LHCN-M2 (cell line): Measurements from ENCODE around the gene ATP5MC2. TPM values are rescaled to one million over a fixed set of nuclear protein-coding genes. Genes with fewer than 3 reads are reported as not detected.
"Not testable (repeated sequence)": the region's sequence is repeated elsewhere in the genome, so short reads cannot be mapped to it uniquely, and the experiment has no call there.

Experiments
- DNase-seq: peaks from one replicate; pipeline ENCODE4 v3.0.0-alpha.2; 2012; ENCODE audit warnings: low read depth
- total RNA-seq: library from RNA; depleted of rRNA; stranded (reverse); fragments of >200 nt; gene quantifications from 2 replicates; pipeline ENCODE4 v1.2.3, GENCODE V29; 2014

The ATP5MC2 gene
- total RNA-seq, 1 experiment from 2014 or later, result 412 TPM

- DNase-seq, result no peak
These were observed 22.3 kb downstream of the ATP5MC2 start for GRCh38 chr12:53653595-53653994.

- DNase-seq, result no peak
These were observed 23.5 kb downstream of the ATP5MC2 start for GRCh38 chr12:53652366-53652765.

GRCh38 chr12:53651737-53652136, 24.1 kb downstream of the ATP5MC2 start:
- DNase-seq, result peak; percentile 28

GRCh38 chr12:53646300-53646699, 29.6 kb downstream of the ATP5MC2 start:
- DNase-seq, result not testable (repeated sequence)

GRCh38 chr12:53645165-53645564, 30.7 kb downstream of the ATP5MC2 start:
- no peak for DNase-seq

DNA sequence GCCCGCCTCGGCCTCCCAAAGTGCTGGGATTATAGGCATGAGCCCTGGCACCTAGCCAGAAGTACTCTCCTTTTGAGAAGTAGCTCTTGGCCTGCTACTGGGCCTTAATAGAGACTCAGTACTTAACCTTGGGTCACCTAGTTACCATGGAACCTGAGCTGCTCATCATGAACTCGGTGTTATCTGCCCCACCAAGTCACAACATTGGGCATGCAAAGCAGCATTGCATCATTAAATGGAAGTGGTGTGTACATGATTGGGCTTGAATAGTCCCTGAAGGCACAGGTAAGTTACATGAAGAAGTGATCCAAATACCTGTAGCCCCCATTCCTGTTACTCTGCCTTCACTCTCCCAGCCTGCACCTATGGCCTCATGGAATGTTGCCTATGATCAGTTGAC, 31.8 kb downstream of the ATP5MC2 start:
- DNase-seq, result no peak

- DNase-seq, result no peak
These were observed 32.5 kb downstream of the ATP5MC2 start for GRCh38 chr12:53643232-53643979.

GRCh38 chr12:53638057-53638456, 37.8 kb downstream of the ATP5MC2 start:
- no peak for DNase-seq

DNA sequence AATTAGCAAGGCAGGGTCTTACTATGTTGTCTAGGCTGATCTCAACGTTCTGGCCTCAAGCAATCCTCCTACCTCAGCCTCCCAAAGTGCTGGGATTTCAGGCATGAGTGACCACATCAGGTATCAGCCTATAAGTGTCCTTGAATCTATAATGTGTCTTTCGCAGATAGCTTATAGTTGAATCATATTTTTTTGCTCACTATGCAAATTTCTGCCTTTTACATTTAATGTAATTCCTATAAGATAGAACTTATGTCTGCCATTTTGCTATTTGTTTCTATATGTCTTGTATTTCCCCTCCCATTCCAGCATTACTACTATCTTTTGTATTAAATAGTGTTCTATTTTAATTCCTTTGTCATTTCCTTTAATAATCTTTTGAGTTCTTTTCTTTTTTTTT, 39.2 kb downstream of the ATP5MC2 start:
- no peak for DNase-seq

- not testable (repeated sequence) for DNase-seq
These were observed 40.2 kb downstream of the ATP5MC2 start for GRCh38 chr12:53635708-53636107.

DNA sequence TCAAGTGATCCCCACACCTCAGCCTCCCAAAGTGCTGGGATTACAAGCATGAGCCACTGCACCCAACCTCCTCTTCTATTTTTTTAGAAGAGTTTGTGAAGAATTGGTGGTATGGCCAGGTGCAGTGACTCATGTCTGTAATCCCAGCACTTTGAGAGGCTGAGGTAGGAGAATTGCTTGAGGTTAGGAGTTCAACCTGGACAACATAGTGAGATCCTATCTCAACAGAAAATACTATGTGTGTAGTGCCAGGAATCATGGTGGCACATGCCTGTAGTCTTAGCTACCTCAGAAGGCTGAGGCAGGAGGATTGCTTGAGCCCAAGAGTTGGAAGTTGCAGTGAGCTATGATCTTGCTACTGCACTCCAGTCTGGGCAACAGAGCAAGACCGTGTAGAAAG, 44.2 kb downstream of the ATP5MC2 start:
- DNase-seq, result no peak

DNA sequence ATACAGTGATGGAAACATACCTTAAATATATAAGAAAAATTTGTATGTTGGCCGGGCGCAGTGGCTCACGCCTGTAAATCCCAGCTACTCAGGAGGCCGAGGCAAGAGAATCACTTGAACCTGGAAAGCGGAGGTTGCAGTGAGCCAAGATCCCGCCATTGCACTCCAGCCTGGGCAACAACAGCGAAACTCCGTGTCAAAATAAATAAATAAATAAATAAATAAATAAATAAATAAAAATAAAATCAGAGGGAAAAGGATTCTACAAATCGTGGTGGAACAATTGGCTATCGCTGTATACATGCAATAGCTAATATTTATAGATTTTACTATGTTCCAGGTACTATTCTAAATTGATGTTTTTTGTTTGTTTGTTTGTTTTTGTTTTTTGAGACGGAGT, 48.0 kb downstream of the ATP5MC2 start:
- no peak for DNase-seq

GRCh38 chr12:53626702-53627169, 49.1 kb downstream of the ATP5MC2 start:
- DNase-seq, result no peak

- peak; percentile 97 for DNase-seq
These were observed 49.8 kb downstream of the ATP5MC2 start, which contains the start of gene ATF7 for GRCh38 chr12:53625946-53626701. ATF7 (minus strand) TSS chr12:53626382; CDS start chr12:53601000, 25,382 bp downstream.

- no peak for DNase-seq
These were observed 50.4 kb downstream of the ATP5MC2 start for GRCh38 chr12:53625373-53625945.

- no peak for DNase-seq
These were observed 50.9 kb downstream of the ATP5MC2 start for GRCh38 chr12:53624956-53625355.

DNA sequence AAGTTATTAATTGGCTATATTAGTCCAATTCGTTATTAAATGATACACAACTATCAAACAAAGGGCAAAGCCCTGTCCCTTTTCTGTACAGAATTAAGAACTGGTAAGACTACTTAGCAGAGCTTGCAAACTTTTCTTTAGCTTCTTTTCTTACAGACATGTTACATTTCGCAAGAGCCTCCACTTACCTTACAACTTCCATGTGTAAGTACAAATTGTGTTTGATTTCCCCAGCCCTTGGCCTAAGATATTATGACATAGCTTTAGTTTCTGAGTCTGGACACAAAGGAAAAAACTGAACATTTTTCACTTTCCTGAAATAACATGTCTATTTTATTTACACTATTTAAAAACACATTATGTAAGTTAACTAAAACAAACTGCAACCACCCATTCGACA, 51.4 kb downstream of the ATP5MC2 start:
- DNase-seq, result no peak

GRCh38 chr12:53623548-53624385, 52.1 kb downstream of the ATP5MC2 start:
- peak; percentile 67 for DNase-seq

- no peak for DNase-seq
These were observed 53.2 kb downstream of the ATP5MC2 start for GRCh38 chr12:53622724-53623123.

DNA sequence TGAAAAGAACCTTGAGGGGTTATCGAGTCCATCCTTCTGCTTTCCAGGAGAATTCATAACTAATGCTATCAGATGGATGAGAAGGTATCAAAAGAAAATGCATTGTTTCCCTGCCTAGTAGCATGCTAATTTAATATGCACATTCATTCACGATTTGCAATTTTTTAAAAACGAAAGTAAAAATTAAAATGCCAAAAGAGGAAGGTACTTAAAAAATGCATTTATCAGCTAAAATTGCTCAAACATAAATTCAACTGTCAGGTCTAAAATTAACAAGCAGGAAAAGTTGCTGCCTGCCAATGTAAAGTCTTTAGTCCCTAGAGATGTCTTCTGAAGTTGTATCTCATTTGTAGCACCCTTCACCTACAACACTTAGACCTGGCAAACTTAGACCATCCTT, 57.6 kb downstream of the ATP5MC2 start:
- no peak for DNase-seq

DNA sequence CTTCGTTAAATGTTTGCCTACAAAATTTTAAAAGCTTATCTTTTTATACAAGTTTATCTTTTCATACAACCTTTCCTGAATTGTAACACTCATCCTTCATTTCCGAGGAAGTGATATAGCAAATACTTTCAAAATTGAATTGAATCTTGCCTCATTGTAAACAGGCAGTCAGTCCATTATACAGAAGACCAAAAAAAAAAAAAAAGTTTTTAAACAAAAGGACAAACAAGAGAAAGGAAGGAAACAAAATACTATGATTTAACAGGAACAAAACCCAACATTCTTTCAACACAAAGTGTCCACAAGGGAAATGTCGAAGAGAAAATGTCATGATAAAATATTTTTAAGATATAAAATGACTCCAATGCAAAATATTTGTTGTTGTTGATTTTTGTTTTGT, 58.2 kb downstream of the ATP5MC2 start:
- DNase-seq, result no peak
